H9 (cell line): ENCODE measurements around the gene GFI1. TPM values are rescaled to one million over a fixed set of nuclear protein-coding genes. Genes with fewer than 3 reads are reported as not detected.

ENCODE experiments used
- DNase-seq: peaks from one replicate; pipeline ENCODE4 v3.0.0-alpha.2; 2017
- H2AFZ ChIP-seq: one replicate; pipeline ENCODE4 v1.6.1; 2013; ENCODE audit warnings: mild to moderate bottlenecking, low read length, control low read depth, moderate library complexity
- H2AK5ac ChIP-seq: 2 replicates; pipeline ENCODE4 v1.6.1; 2013; ENCODE audit warnings: low read length, control low read depth, mixed read lengths; ENCODE audit not compliant: insufficient read length
- H2BK120ac ChIP-seq: one replicate; pipeline ENCODE4 v1.6.1; 2013; ENCODE audit warnings: low read depth, mild to moderate bottlenecking, low read length, control low read depth, inconsistent platforms; ENCODE audit not compliant: poor library complexity, severe bottlenecking
- H2BK12ac ChIP-seq: 2 replicates; pipeline ENCODE4 v1.6.1; 2013; ENCODE audit warnings: low read length, control low read depth, mixed read lengths, low read depth; ENCODE audit not compliant: insufficient read length
- H2BK15ac ChIP-seq: 2 replicates; pipeline ENCODE4 v1.6.1; 2013; ENCODE audit warnings: low read depth, low read length, control low read depth
- H2BK20ac ChIP-seq: one replicate; pipeline ENCODE4 v1.6.1; 2013; ENCODE audit warnings: low read depth, mild to moderate bottlenecking, low read length, control low read depth, inconsistent platforms; ENCODE audit not compliant: poor library complexity, severe bottlenecking
- H2BK5ac ChIP-seq: 2 replicates; pipeline ENCODE4 v1.6.1; 2013; ENCODE audit warnings: low read length, control low read depth, mixed read lengths; ENCODE audit not compliant: insufficient read length
- H3K14ac ChIP-seq: 2 replicates; pipeline ENCODE4 v1.6.1; 2013; ENCODE audit warnings: low read length, control low read depth; ENCODE audit not compliant: insufficient read depth
- H3K18ac ChIP-seq: 2 replicates; pipeline ENCODE4 v1.6.1; 2013; ENCODE audit warnings: low read depth, mild to moderate bottlenecking, mixed read lengths, low read length, control low read depth; ENCODE audit not compliant: insufficient read length
- H3K23ac ChIP-seq: 2 replicates; pipeline ENCODE4 v1.6.1; 2013; ENCODE audit warnings: low read length, control low read depth, mixed read lengths, low read depth; ENCODE audit not compliant: insufficient read length
- H3K23me2 ChIP-seq: 2 replicates; pipeline ENCODE4 v1.6.1; 2013; ENCODE audit warnings: low read depth, mild to moderate bottlenecking, mixed read lengths, low read length, control low read depth; ENCODE audit not compliant: insufficient read length, poor library complexity, severe bottlenecking
- H3K27ac ChIP-seq: 2 replicates; pipeline ENCODE4 v1.5.1; 2013; ENCODE audit warnings: low read length, control low read depth, mixed read lengths, low read depth; ENCODE audit not compliant: insufficient read length
- H3K27me3 ChIP-seq: 2 replicates; pipeline ENCODE4 v1.6.1; 2013; ENCODE audit warnings: low read length, control low read depth, inconsistent platforms; ENCODE audit not compliant: insufficient read depth
- H3K4ac ChIP-seq: 2 replicates; pipeline ENCODE4 v1.6.1; 2013; ENCODE audit warnings: low read depth, mild to moderate bottlenecking, control low read depth, inconsistent platforms, low read length, moderate library complexity
- H3K4me1 ChIP-seq: 2 replicates; pipeline ENCODE4 v1.6.1; 2013; ENCODE audit warnings: low read length, control low read depth, inconsistent platforms; ENCODE audit not compliant: insufficient read depth
- H3K4me2 ChIP-seq: 2 replicates; pipeline ENCODE4 v1.6.1; 2013; ENCODE audit warnings: low read length, control low read depth, mixed read lengths; ENCODE audit not compliant: insufficient read length, insufficient read depth
- H3K56ac ChIP-seq: 2 replicates; pipeline ENCODE4 v1.6.1; 2013; ENCODE audit warnings: low read depth, mild to moderate bottlenecking, mixed read lengths, low read length, control low read depth; ENCODE audit not compliant: insufficient read length
- H3K79me1 ChIP-seq: 2 replicates; pipeline ENCODE4 v1.6.1; 2013; ENCODE audit warnings: low read depth, mild to moderate bottlenecking, moderate library complexity, low read length, control low read depth, inconsistent platforms; ENCODE audit not compliant: insufficient read depth, poor library complexity, severe bottlenecking
- H3K79me2 ChIP-seq: 2 replicates; pipeline ENCODE4 v1.6.1; 2013; ENCODE audit warnings: low read length, control low read depth, inconsistent platforms; ENCODE audit not compliant: insufficient read depth
- H3K9ac ChIP-seq: 2 replicates; pipeline ENCODE4 v1.6.1; 2013; ENCODE audit warnings: low read length, control low read depth, mixed read lengths; ENCODE audit not compliant: insufficient read length; ENCODE audit errors: extremely low read depth
- H3K9me3 ChIP-seq: one replicate; pipeline ENCODE4 v1.6.1; 2013; ENCODE audit warnings: low read depth, low read length, inconsistent platforms; ENCODE audit not compliant: control insufficient read depth
- H3T11ph ChIP-seq: one replicate; pipeline ENCODE4 v1.6.1; 2013; ENCODE audit warnings: mild to moderate bottlenecking, low read length, control low read depth, inconsistent platforms
- H4K20me1 ChIP-seq: one replicate; pipeline ENCODE4 v1.6.1; 2013; ENCODE audit not compliant: control insufficient read depth, insufficient read length, insufficient read depth
- H4K5ac ChIP-seq: 2 replicates; pipeline ENCODE4 v1.6.1; 2013; ENCODE audit warnings: low read depth, mild to moderate bottlenecking, mixed read lengths, low read length, control low read depth; ENCODE audit not compliant: insufficient read length
- H4K8ac ChIP-seq: replicated peaks from 2 replicates; pipeline ENCODE4 v1.6.1; 2013; ENCODE audit warnings: low read length, control low read depth, mixed read lengths, low read depth; ENCODE audit not compliant: insufficient read length
- H4K91ac ChIP-seq: 2 replicates; pipeline ENCODE4 v1.6.1; 2013; ENCODE audit warnings: low read depth, mild to moderate bottlenecking, moderate library complexity, mixed read lengths, low read length, control low read depth; ENCODE audit not compliant: insufficient read length
- H3K27ac Mint-ChIP-seq, 3 experiments: 2 replicates in 2 of 3; 3 replicates in 1 of 3; pipeline ENCODE4 v1.8.0; 2020 to 2021; ENCODE audit warnings: mixed read lengths in 3 of 3, mild to moderate bottlenecking in 1 of 3, moderate library complexity in 1 of 3
- H3K27me3 Mint-ChIP-seq: 2 replicates; pipeline ENCODE4 v1.8.0; 2021; ENCODE audit warnings: low read depth, mild to moderate bottlenecking, moderate library complexity, mixed read lengths
- H3K36me3 Mint-ChIP-seq, 3 experiments: 2 replicates in 2 of 3; 3 replicates in 1 of 3; pipeline ENCODE4 v1.8.0; 2020 to 2021; ENCODE audit warnings: low read depth in 3 of 3, mixed read lengths in 3 of 3; ENCODE audit not compliant: insufficient read depth in 1 of 3
- H3K4me1 Mint-ChIP-seq, 2 experiments: 2 replicates each; pipeline ENCODE4 v1.8.0; 2020; ENCODE audit warnings: mixed read lengths in 2 of 2
- H3K4me3 Mint-ChIP-seq, 2 experiments: 2 replicates in 1 of 2; 3 replicates in 1 of 2; pipeline ENCODE4 v1.8.0; 2020 to 2021; ENCODE audit warnings: mild to moderate bottlenecking in 2 of 2, mixed read lengths in 2 of 2, moderate library complexity in 1 of 2
- H3K9me3 Mint-ChIP-seq, 2 experiments: 2 replicates in 1 of 2; 3 replicates in 1 of 2; pipeline ENCODE4 v1.8.0; 2020; ENCODE audit warnings: mild to moderate bottlenecking in 2 of 2, mixed read lengths in 2 of 2, moderate library complexity in 1 of 2
- WGBS: extraction: QIAGEN DNeasy Blood & Tissue Kit; methylation state at CpG from one replicate; pipeline ENCODE4 v1.1.7; 2013; ENCODE audit warnings: missing lambda C conversion rate, low lambda C conversion rate, mixed read lengths; ENCODE audit not compliant: insufficient read length; ENCODE audit errors: extremely low coverage; 5-methylcytosine and 5-hydroxymethylcytosine counted together
- total RNA-seq: library from RNA; stranded (reverse); gene quantifications from 2 replicates; pipeline ENCODE4 v1.2.1, GENCODE V29; 2021
- TF ChIP-seq, protein P1 (sequence below): fragments of 200-600 bp; sonication (generic); conservative IDR thresholded peaks from 3 replicates; pipeline ENCODE4 v1.8.0; 2021; ENCODE audit warnings: antibody characterized with exemption, mild to moderate bottlenecking

GFI1 gene
- total RNA-seq, 1 experiment from 2014 or later = 0.11 TPM

DNA sequence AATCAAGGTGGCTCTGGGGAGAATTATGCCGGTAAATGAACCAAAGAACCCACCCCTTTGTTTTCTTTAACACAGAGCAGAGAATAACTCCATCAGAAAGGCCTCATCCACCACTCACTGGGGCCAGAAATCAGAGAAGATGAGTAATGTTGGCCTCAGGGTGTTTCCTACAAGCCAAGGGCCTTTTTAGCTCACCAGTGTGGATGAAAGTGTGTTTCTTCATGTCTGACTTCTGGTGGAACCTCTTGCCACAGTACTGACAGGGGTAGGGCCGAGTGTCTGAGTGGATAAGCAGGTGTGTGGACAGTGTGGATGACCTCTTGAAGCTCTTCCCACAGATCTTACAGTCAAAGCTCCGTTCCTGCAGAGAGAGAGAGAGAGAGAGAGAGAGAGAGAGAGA, 8.3 kb downstream of the GFI1 start:
- H3K27me3 Mint-ChIP-seq = peaks cover 97% of the 10 kb centered on the region
- Histone ChIP-seq H3K9ac (no peak overlapping the region), H3K4me1 (no peaks in the 10 kb centered on the region), H3K23ac (no peak overlapping the region), H2BK12ac (no peak overlapping the region), H3K4me2 (no peak overlapping the region), H3K18ac (no peak overlapping the region), H3K79me1 (no peaks in the 10 kb centered on the region), H2AK5ac (no peak overlapping the region), H3K79me2 (no peaks in the 10 kb centered on the region), H2BK120ac (no peak overlapping the region), H2AFZ (no peak overlapping the region), H3K27me3 (peaks cover 56% of the 10 kb centered on the region), H2BK5ac (no peak overlapping the region), H4K20me1 (no peaks in the 10 kb centered on the region), H2BK20ac (no peak overlapping the region), H2BK15ac (no peak overlapping the region), H3K23me2 (peaks cover 17% of the 10 kb centered on the region), H3K4ac (no peak overlapping the region), H4K5ac (no peak overlapping the region), H3K14ac (no peak overlapping the region), H3K9me3 (no peaks in the 10 kb centered on the region), H3T11ph (no peak overlapping the region), H3K56ac (no peak overlapping the region), H3K27ac (no peak overlapping the region), H4K91ac (no peak overlapping the region), H4K8ac (no peak overlapping the region)
- H3K9me3 Mint-ChIP-seq = peaks cover 5 to 14% of the 10 kb centered on the region in 2 experiments
- peaks cover 0 to 2% (median 0%) of the 10 kb centered on the region in 3 experiments; a peak in 2 of 7 replicates for H3K36me3 Mint-ChIP-seq
- DNase-seq = no peak
- no peak overlapping the region for H3K27ac Mint-ChIP-seq
- TF ChIP-seq, protein P1, sequence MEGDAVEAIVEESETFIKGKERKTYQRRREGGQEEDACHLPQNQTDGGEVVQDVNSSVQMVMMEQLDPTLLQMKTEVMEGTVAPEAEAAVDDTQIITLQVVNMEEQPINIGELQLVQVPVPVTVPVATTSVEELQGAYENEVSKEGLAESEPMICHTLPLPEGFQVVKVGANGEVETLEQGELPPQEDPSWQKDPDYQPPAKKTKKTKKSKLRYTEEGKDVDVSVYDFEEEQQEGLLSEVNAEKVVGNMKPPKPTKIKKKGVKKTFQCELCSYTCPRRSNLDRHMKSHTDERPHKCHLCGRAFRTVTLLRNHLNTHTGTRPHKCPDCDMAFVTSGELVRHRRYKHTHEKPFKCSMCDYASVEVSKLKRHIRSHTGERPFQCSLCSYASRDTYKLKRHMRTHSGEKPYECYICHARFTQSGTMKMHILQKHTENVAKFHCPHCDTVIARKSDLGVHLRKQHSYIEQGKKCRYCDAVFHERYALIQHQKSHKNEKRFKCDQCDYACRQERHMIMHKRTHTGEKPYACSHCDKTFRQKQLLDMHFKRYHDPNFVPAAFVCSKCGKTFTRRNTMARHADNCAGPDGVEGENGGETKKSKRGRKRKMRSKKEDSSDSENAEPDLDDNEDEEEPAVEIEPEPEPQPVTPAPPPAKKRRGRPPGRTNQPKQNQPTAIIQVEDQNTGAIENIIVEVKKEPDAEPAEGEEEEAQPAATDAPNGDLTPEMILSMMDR = no peak
- peaks cover 27 to 39% of the 10 kb centered on the region in 2 experiments for H3K4me1 Mint-ChIP-seq
- WGBS = no CpG with 5 or more reads among the region's 3 CpGs
- no peak overlapping the region; a peak in 1 of 5 replicates for H3K4me3 Mint-ChIP-seq
